T-helper 2 cell (primary cell): ENCODE data around the gene TRAPPC12.
"Not testable (repeated sequence)": the region's sequence is repeated elsewhere in the genome, so short reads cannot be mapped to it uniquely, and the experiment has no call there.

Experiments
- DNase-seq, 5 experiments: peaks; one replicate each; pipeline versions ENCODE4 v3.0.0 to v3.0.0-alpha.2; 2012 to 2022
- total RNA-seq, 2 donors: gene quantifications; one replicate each; lab custom pipeline; 2026; lab: John Stamatoyannopoulos, UW

The TRAPPC12 gene
- total RNA-seq = 35.2 to 51.6 reads per million in 2 donors

DNA sequence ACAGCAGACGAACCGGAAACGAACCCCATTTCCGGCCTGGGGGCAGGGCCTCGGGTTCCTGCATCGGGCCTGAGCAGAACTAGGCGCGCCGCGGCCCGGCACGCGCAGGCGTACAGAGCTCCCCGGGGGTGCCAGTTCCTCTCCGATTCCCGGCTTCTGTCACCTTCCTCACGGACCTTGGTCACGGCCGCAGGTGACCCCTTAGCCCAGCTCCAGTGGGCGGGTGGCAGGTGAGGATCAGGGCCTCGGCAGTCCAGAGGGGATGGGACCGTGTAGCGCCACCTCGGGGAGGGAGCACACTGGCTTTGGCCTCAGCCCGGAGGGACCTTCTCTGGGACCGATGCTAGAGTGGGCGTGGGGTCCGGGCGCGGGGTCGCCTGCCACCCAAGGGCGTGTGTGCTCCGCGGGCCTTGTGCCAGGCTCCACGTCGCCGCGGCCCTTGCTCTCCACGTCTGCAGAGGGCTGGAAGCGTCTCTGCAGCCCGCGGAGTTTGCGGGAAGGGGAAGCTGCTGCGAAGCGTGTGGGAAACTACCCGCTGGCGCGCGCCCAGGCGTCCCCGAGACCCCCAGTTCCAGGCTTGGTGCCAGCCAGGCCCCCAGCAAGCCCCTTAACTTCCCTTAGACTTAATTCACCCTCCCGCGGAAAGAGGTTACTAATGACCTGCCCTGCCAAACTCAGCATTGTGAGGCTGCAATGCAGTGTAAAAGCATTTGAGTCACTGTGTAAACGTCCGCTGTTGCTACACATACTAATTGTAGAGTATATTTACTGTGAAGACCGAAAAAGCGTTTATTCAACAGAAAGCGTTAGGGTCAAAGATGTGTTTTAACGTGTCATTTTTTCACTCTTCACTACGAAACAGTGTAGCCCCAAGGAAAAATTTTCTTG is at the start of gene TRAPPC12:
TRAPPC12 (plus strand) TSS at position 48 of the 888 bp plus-strand sequence. CDS start 7,930 bp downstream, outside the sequence.
- DNase-seq = peak; percentile 77 to 96 (median 90)

DNA sequence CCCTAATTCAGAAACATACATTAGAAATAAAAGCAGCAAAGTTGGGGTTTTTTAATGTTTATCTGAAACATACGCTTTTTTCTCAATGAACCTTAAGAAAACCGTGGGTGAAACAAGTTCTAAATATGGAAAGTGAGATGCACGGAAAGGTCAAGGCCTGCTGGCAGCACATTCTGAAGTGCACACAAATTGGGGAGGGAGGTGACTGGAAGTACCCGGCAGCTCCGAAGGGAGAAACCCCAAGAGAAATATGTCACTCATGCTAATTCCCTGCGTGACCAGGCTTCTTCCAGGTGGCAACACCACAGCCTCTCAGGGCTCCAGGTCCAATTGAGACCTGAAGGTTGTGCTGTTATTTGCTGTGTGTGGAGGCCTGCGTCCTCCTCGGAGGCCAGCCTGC is 47.4 kb upstream of the TRAPPC12 start:
- no peak for DNase-seq

DNA sequence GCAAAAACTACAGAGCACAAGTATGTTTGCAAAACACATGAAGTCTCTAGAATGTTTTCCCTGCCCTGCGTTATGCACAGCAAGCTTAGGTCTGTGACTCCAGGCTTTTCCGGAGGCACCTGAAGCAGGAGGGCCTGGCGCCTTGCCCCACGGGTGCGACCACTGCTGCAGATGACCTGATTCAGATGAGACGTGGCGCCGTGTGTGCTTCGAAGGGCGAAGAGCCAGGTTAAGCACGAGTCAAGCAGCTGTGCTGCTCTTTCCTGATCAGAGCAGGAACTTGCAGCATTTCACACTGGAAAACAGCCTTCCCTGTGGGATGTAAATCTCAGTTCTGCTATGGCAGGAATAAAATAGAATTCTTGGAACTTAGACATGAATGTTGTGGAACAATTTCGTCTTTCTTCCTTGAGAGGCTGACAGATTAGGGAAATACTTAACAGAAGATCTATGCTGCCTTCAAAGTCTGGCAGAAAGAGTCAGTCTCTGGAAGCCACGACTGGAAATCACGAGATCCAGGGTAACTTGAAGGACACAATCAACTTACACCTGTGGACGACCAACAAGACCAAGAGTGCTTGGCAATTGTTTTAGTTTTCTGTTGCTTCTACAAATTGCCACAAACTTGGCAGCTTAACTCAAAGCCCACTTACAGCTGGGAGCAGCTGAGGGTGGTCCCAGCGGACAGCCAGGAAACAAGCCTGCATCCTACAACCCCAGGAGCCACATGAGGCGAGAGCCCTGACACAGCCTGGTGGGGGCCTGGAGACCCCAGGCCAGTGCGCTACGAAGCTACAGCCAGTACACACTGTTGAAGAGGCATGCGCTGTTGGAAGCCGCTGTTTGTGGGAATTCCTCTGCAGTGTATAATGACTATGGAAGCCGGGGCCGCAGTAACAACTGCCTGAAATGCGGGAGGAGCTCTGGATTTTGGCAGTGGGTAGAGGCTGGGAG is 44.8 kb upstream of the TRAPPC12 start:
- DNase-seq = no peak

DNA sequence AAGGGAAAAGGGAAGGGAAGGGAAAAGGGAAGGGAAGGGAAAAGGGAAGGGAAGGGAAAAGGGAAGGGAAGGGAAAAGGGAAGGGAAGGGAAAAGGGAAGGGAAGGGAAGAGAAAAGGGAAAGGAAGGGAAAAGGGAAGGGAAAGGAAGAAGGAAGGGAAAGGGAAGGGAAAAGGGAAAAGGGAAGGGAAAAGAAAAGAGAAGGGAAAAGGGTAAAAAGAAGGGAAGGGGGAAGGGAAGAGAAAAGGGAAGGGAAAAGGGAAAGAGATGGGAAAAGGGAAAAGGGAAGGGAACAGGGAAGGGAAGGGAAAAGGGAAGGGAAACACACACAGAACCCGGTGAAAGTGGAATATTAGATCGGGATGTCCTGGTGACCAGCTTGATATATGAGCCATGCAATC is 42.6 kb upstream of the TRAPPC12 start:
- DNase-seq = no peak

DNA sequence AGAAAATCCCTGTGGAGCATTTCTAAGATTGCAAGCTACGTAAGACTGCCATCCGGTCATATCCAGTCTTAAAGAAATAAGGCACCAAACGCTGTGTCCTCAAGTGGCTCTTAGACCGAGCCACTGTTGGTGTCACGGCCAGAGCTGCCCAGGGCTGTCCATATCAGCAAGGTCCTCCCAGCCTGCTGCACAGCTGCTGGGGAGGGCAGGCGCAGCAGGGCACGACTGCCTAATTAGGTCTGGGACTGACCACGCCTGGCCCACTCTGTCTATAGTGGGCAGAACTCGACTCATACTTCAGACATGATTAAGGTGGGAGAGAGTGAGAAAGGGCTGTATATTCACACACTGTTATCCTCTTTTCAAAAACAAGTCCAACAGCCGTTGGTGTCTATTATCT is 41.2 kb upstream of the TRAPPC12 start:
- DNase-seq = no peak

DNA sequence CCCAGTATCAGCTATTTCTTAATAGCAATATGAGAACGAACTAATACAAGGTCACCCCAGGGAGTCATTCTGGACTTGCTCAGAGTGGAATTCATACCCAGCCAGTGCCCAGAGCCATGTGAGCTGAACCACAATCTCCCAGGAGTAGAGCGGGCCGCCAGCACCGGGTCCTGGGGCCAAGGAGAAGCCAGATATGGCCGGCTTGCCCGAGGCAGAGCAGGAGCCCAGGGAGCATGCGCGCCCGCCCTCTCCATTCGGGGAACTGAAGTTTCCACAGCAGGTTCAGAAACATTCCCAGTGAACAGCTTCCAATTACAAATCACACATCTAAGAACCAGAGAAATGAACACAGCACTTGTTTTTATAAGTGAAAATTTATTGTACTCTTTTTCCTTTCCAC is 39.4 kb upstream of the TRAPPC12 start:
- DNase-seq = no peak

DNA sequence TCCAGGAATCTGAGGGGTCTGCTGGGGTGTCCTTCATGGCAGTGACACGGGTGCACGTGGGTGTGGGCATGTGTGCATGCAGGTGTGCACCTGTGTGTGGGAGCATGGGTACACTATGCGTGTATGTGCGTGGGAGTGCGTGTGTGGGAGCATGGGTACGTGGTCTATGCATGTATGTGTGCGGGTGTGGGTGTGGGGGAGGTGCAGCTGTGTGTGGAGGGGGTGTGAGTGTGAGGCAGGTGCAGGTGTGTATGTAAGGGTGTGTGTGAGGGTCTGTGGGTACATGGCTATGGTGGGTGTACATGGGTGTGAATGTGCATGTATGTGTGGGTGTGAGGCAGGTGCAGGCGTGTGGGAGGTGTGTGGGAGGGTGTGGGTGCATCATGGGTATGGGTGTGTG is 38.2 kb upstream of the TRAPPC12 start:
- DNase-seq = no peak

DNA sequence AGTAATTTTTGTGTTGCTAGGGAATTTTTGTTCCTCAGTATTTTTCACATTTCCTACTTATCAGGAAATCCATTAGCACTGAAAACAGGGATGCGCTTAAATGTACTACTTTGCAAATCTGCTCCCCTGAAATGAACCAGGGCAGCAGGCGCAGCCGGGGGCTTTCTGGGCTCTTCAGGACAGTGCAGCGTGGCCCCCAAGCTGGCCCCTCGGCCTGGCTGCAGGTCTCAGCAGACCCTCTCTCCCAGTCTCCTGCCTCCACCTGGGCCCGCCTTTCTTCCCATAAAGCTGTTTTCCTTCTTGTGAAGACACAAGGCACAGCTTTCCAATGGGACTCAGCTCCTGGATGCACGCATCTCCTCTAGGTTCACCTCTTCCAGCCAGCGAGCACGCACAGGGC is 37.2 kb upstream of the TRAPPC12 start:
- no peak for DNase-seq

DNA sequence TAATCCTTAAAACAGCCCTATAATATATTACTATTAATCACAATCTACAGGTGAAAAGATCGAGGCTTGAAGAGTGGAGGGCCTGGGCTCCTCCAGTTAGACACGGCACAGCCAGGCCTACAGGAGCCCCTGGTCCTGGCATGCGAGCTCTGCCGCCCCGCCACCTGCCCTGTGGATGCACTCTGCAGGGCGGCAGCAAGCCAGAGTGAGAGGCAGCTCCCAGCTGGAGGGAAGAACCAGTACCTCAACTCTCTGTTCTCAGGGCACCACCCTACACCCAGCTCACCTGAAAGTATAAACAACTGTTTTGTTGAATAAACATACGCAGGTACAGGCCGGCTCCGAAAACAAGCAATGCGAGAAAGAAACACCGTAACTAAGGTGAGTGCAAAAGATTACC is 36.5 kb upstream of the TRAPPC12 start:
- no peak for DNase-seq

DNA sequence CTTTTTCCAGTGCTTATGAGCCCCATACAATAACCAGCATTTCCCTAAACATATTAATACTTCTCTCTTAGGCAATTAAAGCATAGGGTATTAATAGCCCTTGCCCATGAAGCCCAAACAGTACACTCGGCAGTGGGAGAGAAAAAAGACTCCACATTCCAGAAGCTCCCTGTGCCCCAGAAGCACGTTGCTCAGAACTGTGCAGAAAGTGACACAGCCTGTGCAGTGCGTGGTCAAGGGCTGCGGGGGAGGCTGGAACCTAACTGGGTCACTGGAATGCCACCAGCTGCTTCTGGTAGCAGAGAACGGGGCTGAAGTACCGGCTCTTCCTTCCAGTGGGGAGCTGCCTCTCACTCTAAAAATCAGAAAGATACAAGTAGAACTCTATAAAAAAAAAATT is 34.6 kb upstream of the TRAPPC12 start:
- DNase-seq = no peak

DNA sequence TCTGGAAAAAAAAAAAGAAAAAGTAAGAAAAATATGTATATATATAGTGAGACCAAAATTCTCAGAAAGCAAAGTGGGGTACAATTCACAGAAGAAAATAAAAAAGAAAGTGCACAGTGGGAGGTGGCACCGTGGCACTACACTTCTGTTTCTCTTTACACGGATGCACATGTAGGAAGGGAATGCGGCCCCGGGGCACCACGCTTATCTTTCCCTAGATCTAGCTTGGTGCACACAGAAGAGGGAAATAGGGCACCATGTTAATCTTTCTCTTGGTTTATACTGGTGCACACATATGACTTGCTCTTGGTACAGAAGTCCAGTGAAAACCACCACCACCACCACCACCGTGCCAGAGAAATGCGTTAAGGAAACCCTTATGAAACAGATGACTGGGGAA is 33.9 kb upstream of the TRAPPC12 start:
- DNase-seq = no peak

DNA sequence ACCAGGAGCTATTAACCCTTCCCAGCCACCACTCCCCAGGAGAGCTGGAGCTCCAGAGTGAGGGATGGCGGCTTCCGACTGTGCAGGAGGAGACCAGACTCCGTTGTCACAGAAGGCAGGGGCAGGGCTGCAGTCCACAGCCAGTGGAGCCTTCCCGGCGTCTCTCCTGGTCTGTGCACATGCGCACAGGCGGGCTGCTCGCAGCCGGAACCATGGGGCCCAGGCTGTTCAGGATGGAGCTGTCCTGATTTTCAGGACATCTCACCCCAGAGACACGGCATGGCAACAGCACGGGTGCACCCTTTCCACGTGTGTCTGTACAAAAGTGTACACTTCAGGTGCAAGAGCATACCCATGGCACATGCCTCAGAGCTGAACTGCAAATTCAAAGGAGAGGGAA is 30.7 kb upstream of the TRAPPC12 start:
- DNase-seq = no peak

DNA sequence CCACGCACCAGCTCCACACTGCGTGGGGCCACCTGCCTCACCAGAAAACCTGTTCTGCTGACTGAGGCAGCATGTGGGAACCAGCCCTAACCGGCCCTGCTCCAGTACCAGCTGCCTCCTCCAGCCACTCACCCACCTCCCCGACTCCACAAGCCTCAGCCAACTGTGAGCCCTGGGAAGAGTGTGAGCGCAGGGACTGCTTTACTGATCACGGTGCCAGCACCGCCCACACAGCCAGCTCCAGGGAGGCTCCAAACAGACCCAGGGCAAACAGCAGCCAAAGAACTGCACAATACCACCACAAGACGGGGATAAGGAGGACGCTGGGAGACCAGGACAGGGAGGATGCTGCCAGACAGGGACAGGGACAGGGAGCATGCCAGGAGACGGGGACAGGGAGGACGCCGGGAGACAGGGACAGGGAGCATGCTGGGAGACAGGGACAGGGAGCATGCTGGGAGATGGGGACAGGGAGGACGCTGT is 30.2 kb upstream of the TRAPPC12 start:
- DNase-seq = no peak

DNA sequence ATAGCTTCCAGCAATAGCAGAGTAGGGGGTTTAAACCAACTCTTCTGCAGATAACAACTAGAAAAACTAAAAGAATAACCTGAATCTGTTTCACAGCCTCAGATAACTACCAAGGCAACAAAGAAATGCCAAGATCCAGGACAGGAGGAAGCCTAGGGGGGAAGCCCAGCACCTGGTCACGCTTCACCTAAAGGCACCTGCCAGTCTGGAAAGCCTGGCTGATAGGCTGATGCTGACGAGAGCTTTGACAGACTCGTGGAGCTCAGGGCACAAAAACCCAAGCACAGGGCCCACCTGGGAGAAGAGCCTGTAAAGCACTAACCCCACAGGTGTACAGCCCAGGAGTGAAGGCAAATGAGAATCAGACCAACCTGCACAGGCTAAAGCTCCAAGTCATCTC is 24.5 kb upstream of the TRAPPC12 start:
- no peak for DNase-seq

DNA sequence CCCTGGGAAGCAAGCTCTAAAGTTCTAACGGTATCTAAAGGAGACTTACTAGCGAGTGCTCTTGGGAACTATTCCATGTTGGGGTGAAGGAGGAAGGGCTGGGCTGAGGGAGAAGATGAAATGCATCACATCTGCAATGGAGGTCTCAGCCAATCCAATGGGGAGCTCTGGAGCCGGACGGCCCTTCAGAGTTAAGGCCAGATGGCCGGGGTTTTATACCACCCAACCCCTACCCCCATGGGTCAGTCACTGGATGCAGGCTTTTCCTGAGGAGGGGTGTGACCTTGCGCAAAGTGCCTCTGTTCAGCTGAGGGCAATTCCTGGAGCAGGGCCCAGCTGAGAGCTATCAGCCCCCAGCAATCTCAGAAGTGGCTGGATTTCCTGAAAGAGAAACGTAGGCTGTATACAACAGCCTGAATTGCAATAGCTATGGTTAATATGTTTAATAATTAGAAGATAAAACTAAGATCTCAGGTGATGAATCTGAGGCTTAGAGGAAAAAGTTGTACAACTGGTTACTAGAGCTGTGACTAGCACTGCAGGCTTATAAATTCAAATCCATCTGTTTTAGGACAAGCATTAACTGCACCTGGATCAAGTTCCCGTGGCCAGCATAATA is 23.4 kb upstream of the TRAPPC12 start:
- no peak for DNase-seq

DNA sequence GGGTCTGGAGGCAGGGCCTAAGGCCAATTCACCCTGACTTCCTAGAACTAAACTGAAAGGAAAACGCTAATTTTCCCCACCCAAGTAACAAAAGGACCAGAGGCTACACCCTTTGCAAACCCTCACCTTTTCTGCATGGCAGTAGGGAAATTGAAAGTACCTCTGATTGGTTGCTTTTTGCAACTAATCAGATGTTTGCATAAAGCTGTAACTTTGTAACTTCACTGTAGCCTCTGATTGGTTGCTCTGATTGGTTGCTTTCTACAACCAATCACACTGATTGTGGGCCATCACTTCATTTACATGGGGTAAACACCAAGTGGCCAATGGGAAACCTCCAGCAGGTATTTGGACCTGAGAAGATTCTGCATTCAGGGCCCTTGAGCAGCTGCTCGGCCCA is 22.7 kb upstream of the TRAPPC12 start:
- DNase-seq = peak in 1 of 5 experiments; percentile 18

DNA sequence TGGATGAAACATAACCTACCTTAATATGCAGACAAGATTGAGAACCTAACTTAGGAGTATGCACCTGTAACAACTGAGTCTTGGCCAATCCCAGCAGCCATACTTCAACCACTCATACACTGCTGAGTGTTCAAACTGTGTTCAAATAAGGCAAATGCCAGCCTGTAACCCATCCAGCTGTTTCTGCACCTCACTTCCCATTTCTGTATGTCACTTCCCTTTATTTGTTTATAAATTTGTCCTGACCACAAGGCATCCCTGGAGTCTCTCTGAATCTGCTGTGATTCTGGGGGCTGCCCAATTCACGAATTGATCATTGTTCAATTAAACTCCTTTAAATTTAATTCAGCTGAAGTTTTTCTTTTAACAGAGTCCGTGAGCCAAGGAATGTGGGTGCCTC is 22.0 kb upstream of the TRAPPC12 start:
- not testable (repeated sequence) for DNase-seq

DNA sequence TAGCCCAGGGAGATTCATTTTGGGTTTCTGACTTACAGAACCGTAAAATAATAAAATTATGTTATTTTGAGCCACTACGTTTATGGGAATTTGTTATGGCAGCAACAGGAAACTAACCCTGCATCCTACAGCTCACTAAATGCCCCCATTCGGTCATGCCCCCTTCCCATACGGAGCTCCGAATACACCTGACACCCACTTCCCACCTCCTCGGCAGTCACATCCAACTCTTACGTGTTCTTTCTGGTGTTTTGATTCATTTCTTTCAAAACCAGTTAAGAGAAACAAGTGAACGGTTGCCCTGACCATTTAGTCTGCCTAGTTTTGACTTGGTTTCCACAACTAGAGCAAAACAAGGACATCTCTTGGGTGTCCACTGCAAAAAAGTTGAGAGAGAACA is 21.6 kb upstream of the TRAPPC12 start:
- DNase-seq = no peak

DNA sequence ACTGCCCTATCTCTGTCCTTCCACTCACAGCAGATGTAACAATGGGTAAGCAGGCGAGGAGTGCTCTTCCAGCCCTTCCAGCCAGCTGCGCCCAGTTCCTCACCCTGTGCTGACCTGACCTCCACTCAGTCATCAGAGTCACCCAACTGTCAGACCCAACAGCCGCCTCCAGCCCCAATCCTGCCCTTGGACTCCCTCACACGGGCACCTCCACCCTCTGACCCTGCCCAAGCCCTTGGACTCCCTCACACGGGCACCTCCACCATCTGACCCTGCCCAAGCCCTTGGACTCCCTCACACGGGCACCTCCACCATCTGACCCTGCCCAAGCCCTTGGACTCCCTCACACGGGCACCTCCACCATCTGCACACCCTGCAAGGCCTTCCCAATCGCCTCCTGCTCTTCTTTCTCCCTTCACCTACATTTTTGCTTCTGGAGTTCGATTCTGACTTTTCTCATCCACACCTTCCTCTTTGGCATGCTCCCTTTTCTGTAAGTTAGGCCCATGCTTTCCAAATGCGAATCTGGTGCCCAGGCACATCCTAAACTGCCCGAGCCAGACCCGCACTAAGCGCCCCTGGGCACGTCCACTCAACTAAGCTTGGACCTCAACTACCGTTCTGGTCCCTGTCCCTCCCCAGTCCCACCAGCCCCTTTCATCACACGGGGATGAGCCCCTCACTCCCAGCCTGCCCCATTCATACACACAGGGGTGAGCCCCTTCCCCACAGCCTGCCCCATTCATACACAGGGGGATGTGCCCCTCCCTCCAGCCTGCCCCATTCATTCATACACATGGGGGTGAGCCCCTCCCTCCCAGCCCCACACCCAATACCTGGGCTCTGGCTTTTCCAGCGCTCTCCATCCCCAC is 17.7 kb upstream of the TRAPPC12 start:
- DNase-seq = no peak

DNA sequence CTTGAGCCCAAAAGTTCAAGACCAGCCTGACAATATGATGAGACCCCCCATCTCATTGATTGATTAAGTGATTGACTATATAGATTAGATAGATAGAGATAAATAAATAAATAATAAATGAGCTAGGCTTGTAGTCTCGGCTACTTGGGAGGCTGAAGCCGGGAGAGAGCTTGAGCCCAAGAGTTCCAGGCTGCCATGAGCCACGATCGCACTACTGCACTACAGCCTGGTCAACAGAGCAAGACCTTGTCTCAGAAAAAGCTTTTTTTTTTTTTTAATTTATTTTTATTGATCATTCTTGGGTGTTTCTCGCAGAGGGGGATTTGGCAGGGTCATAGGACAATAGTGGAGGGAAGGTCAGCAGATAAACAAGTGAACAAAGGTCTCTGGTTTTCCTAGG is 14.3 kb upstream of the TRAPPC12 start:
- no peak for DNase-seq

DNA sequence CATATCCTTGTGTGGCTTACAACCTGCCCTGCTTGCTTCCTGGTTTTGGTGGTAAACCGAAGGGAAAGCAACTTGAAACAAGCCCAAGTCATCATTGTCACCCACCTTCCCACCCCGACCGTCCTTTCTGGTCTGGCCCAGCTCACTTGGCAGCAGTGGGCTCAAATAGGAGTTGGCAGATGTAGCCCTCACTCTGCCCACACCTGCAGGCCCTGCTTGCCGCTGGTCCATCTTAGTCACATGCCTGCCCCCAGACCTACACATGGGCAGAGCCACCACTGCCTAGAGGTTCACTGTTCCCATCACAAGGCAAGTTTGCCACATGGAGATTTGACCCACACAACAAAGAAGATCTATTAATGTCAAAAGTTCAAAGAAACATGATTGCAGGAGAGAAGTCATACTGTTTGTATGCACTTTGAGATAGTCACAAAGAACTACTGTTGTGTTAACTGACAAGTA is 11.2 kb upstream of the TRAPPC12 start:
- no peak for DNase-seq
